ENCODE results near the gene BRCA2. TPM values are rescaled to one million over a fixed set of nuclear protein-coding genes. Genes with fewer than 3 reads are reported as not detected.
A peak's percentile ranks its signal among the peaks of the same experiment; 100 is the strongest.
"Not testable (repeated sequence)": the region's sequence is repeated elsewhere in the genome, so short reads cannot be mapped to it uniquely, and the experiment has no call there.

The BRCA2 gene
- total and polyA plus RNA-seq, 5 donors from 2014 or later, result 1.3 to 7.6 (median 2.0) TPM

- Histone ChIP-seq H3K27ac (ENCODE audit: insufficient read depth, low read length, poor library complexity, severe bottlenecking) (no peak overlapping the region), H3K4me3 (ENCODE audit: low read depth, low read length) (no peak overlapping the region), H3K9me3 (ENCODE audit: control insufficient read depth in 2 of 2, low read length in 2 of 2) (no peaks in the 10 kb centered on the region), H3K36me3 (ENCODE audit: control insufficient read depth, insufficient read depth, low read length) (peaks cover 3% of the 10 kb centered on the region), H3K27me3 (ENCODE audit: control insufficient read depth, insufficient read depth, low read length) (no peaks in the 10 kb centered on the region), H3K4me1 (ENCODE audit: control insufficient read depth, insufficient read depth, low read length, poor library complexity, severe bottlenecking) (no peaks in the 10 kb centered on the region)
- ATAC-seq (ENCODE audit: low read depth in 2 of 2) (no peak), DNase-seq (no peak)
- Mint-ChIP-seq H3K9me3 (peaks cover 0 to 12% (median 1%) of the 10 kb centered on the region in 7 donors), H3K4me3 (no peak overlapping the region), H3K36me3 (peaks cover 29% of the 10 kb centered on the region), H3K27me3 (no peaks in the 10 kb centered on the region), H3K4me1 (no peaks in the 10 kb centered on the region), H3K27ac (no peak overlapping the region)
Measured at GRCh38 chr13:32334671-32335070, 19.4 kb downstream of the BRCA2 start.

- H3K27me3 Mint-ChIP-seq, result no peaks in the 10 kb centered on the region
- H3K36me3 ChIP-seq (ENCODE audit: control insufficient read depth, insufficient read depth, low read length), result peaks cover 3% of the 10 kb centered on the region
- DNase-seq (no peak), ATAC-seq (ENCODE audit: low read depth in 2 of 2) (no peak)
- no peak overlapping the region for H3K4me3 ChIP-seq (ENCODE audit: low read depth, low read length)
- no peaks in the 10 kb centered on the region for H3K27me3 ChIP-seq (ENCODE audit: control insufficient read depth, insufficient read depth, low read length)
- no peaks in the 10 kb centered on the region for H3K9me3 ChIP-seq (ENCODE audit: control insufficient read depth in 2 of 2, low read length in 2 of 2)
- H3K27ac ChIP-seq (ENCODE audit: insufficient read depth, low read length, poor library complexity, severe bottlenecking), result no peak overlapping the region
- H3K27ac Mint-ChIP-seq, result no peak overlapping the region
- H3K4me1 ChIP-seq (ENCODE audit: control insufficient read depth, insufficient read depth, low read length, poor library complexity, severe bottlenecking), result no peaks in the 10 kb centered on the region
- no peak overlapping the region for H3K4me3 Mint-ChIP-seq
- peaks cover 0 to 5% (median 2%) of the 10 kb centered on the region in 7 donors for H3K9me3 Mint-ChIP-seq
- peaks cover 9% of the 10 kb centered on the region for H3K36me3 Mint-ChIP-seq
- H3K4me1 Mint-ChIP-seq, result peaks cover 0 to 5% (median 0%) of the 10 kb centered on the region in 4 donors
Measured at GRCh38 chr13:32340914-32341313, 25.6 kb downstream of the BRCA2 start.

- Histone ChIP-seq H3K27me3 (ENCODE audit: control insufficient read depth, insufficient read depth, low read length) (no peaks in the 10 kb centered on the region), H3K4me3 (ENCODE audit: low read depth, low read length) (peak overlapping the region; percentile 23), H3K36me3 (ENCODE audit: control insufficient read depth, insufficient read depth, low read length) (no peaks in the 10 kb centered on the region), H3K4me1 (ENCODE audit: control insufficient read depth, insufficient read depth, low read length, poor library complexity, severe bottlenecking) (peaks cover 4% of the 10 kb centered on the region), H3K9me3 (ENCODE audit: control insufficient read depth in 2 of 2, low read length in 2 of 2) (no peaks in the 10 kb centered on the region), H3K27ac (ENCODE audit: insufficient read depth, low read length, poor library complexity, severe bottlenecking) (peak overlapping the region; percentile 39)
- ATAC-seq (ENCODE audit: low read depth in 2 of 2) (peak; percentile 57 to 59), DNase-seq (peak in 1 of 3 donors; percentile 56)
- H3K4me1 Mint-ChIP-seq, result peaks cover 5 to 25% (median 10%) of the 10 kb centered on the region in 4 donors
- H3K27ac Mint-ChIP-seq, result peak overlapping the region; percentile 52 to 86 (median 85)
- H3K9me3 Mint-ChIP-seq, result no peaks in the 10 kb centered on the region
- no peak overlapping the region for H3K4me3 Mint-ChIP-seq
- peaks cover 10% of the 10 kb centered on the region for H3K36me3 Mint-ChIP-seq
- no peaks in the 10 kb centered on the region for H3K27me3 Mint-ChIP-seq
Measured at GRCh38 chr13:32347651-32348050, 32.3 kb downstream of the BRCA2 start.

DNA sequence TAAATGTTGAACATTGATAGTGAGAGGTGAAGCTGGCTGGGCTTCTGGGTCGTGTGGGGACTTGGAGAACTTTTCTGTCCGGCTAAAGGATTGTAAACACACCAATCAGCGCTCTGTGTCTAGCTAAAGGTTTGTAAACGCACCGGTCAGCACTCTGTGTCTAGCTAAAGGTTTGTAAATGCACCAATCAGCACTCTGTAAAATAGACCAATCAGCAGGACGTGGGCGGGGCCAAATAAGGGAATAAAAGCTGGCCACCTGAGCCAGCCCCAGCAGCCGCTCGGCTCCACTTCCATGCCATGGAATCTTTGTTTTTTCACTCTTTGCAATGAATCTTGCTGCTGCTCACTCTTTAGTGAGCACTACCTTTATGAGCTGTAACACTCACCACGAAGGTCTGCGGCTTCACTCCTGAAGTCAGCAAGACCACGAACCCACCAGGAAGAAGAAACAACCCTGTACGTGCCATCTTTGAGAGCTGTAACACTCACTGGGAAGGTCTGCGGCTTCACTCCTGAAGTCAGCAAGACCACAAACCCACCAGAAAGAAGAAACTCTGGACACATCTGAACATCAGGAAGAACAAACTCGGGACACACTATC lies 35.6 kb downstream of the BRCA2 start:
- H3K4me3 Mint-ChIP-seq; H3K4me1 ChIP-seq (ENCODE audit: control insufficient read depth, insufficient read depth, low read length, poor library complexity, severe bottlenecking); H3K27me3 Mint-ChIP-seq; H3K27me3 ChIP-seq (ENCODE audit: control insufficient read depth, insufficient read depth, low read length); H3K36me3 ChIP-seq (ENCODE audit: control insufficient read depth, insufficient read depth, low read length); H3K27ac ChIP-seq (ENCODE audit: insufficient read depth, low read length, poor library complexity, severe bottlenecking); ATAC-seq (ENCODE audit: low read depth in 2 of 2); H3K9me3 ChIP-seq (ENCODE audit: control insufficient read depth in 2 of 2, low read length in 2 of 2); H3K27ac Mint-ChIP-seq; H3K9me3 Mint-ChIP-seq; DNase-seq; H3K4me3 ChIP-seq (ENCODE audit: low read depth, low read length): not testable (repeated sequence)
- Mint-ChIP-seq H3K36me3 (peaks cover 10% of the 10 kb centered on the region), H3K4me1 (peaks cover 5 to 19% (median 10%) of the 10 kb centered on the region in 4 donors)

- H3K4me3 Mint-ChIP-seq, result no peak overlapping the region
- no peak for ATAC-seq (ENCODE audit: low read depth in 2 of 2)
- Histone ChIP-seq H3K4me1 (ENCODE audit: control insufficient read depth, insufficient read depth, low read length, poor library complexity, severe bottlenecking) (no peaks in the 10 kb centered on the region), H3K36me3 (ENCODE audit: control insufficient read depth, insufficient read depth, low read length) (no peaks in the 10 kb centered on the region), H3K4me3 (ENCODE audit: low read depth, low read length) (no peak overlapping the region), H3K27me3 (ENCODE audit: control insufficient read depth, insufficient read depth, low read length) (no peaks in the 10 kb centered on the region), H3K9me3 (ENCODE audit: control insufficient read depth in 2 of 2, low read length in 2 of 2) (no peaks in the 10 kb centered on the region), H3K27ac (ENCODE audit: insufficient read depth, low read length, poor library complexity, severe bottlenecking) (no peak overlapping the region)
- H3K9me3 Mint-ChIP-seq, result no peaks in the 10 kb centered on the region
- no peak for DNase-seq
- H3K36me3 Mint-ChIP-seq, result peaks cover 6% of the 10 kb centered on the region
- H3K27me3 Mint-ChIP-seq, result no peaks in the 10 kb centered on the region
- H3K4me1 Mint-ChIP-seq, result no peaks in the 10 kb centered on the region
- no peak overlapping the region for H3K27ac Mint-ChIP-seq
Measured at GRCh38 chr13:32354040-32354439, 38.7 kb downstream of the BRCA2 start.

- not testable (repeated sequence) for H3K9me3 Mint-ChIP-seq; H3K36me3 Mint-ChIP-seq; H3K27ac Mint-ChIP-seq; ATAC-seq (ENCODE audit: low read depth in 2 of 2); H3K36me3 ChIP-seq (ENCODE audit: control insufficient read depth, insufficient read depth, low read length); H3K27me3 Mint-ChIP-seq; H3K27ac ChIP-seq (ENCODE audit: insufficient read depth, low read length, poor library complexity, severe bottlenecking); DNase-seq; H3K27me3 ChIP-seq (ENCODE audit: control insufficient read depth, insufficient read depth, low read length); H3K4me1 Mint-ChIP-seq; H3K4me3 Mint-ChIP-seq; H3K4me3 ChIP-seq (ENCODE audit: low read depth, low read length); H3K9me3 ChIP-seq (ENCODE audit: control insufficient read depth in 2 of 2, low read length in 2 of 2); H3K4me1 ChIP-seq (ENCODE audit: control insufficient read depth, insufficient read depth, low read length, poor library complexity, severe bottlenecking)
Measured at GRCh38 chr13:32355935-32356334, 40.6 kb downstream of the BRCA2 start.

DNA sequence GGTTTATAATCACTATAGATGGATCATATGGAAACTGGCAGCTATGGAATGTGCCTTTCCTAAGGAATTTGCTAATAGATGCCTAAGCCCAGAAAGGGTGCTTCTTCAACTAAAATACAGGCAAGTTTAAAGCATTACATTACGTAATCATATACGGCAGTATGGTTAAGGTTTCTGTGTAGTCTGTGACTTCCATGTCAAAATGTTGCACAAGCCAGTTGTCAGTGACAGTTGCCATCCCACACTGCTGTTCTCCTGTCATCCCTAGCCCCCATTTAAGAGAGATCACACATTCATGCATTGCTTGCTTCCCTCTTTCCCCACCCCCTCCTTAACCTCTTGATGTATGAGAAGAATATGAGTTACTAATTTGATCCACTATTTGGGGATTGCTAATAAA lies 47.3 kb downstream of the BRCA2 start:
- Mint-ChIP-seq H3K36me3 (no peaks in the 10 kb centered on the region), H3K4me1 (peaks cover 0 to 23% (median 5%) of the 10 kb centered on the region in 4 donors), H3K9me3 (peaks cover 0 to 2% (median 0%) of the 10 kb centered on the region in 7 donors), H3K27me3 (no peaks in the 10 kb centered on the region), H3K27ac (no peak overlapping the region), H3K4me3 (no peak overlapping the region)
- no peaks in the 10 kb centered on the region for H3K36me3 ChIP-seq (ENCODE audit: control insufficient read depth, insufficient read depth, low read length)
- no peak overlapping the region for H3K27ac ChIP-seq (ENCODE audit: insufficient read depth, low read length, poor library complexity, severe bottlenecking)
- H3K4me3 ChIP-seq (ENCODE audit: low read depth, low read length), result no peak overlapping the region
- DNase-seq (no peak), ATAC-seq (ENCODE audit: low read depth in 2 of 2) (no peak)
- H3K4me1 ChIP-seq (ENCODE audit: control insufficient read depth, insufficient read depth, low read length, poor library complexity, severe bottlenecking), result no peaks in the 10 kb centered on the region
- no peaks in the 10 kb centered on the region for H3K27me3 ChIP-seq (ENCODE audit: control insufficient read depth, insufficient read depth, low read length)
- H3K9me3 ChIP-seq (ENCODE audit: control insufficient read depth in 2 of 2, low read length in 2 of 2), result no peaks in the 10 kb centered on the region

DNA sequence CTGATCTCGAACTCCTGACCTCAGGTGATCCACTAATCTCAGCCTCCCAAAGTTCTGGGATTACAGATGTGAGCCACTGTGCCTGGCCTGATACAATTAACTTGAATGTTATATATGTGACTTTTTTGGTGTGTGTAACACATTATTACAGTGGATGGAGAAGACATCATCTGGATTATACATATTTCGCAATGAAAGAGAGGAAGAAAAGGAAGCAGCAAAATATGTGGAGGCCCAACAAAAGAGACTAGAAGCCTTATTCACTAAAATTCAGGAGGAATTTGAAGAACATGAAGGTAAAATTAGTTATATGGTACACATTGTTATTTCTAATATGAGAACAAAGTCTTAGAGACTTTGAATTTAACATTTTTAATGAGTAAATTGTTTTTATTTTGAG lies 55.5 kb downstream of the BRCA2 start:
- no peak for DNase-seq
- Mint-ChIP-seq H3K27ac (no peak overlapping the region), H3K27me3 (no peaks in the 10 kb centered on the region), H3K36me3 (peaks cover 20% of the 10 kb centered on the region), H3K4me1 (no peaks in the 10 kb centered on the region), H3K4me3 (no peak overlapping the region), H3K9me3 (peaks cover 0 to 3% (median 0%) of the 10 kb centered on the region in 7 donors)
- Histone ChIP-seq H3K27me3 (ENCODE audit: control insufficient read depth, insufficient read depth, low read length) (no peaks in the 10 kb centered on the region), H3K9me3 (ENCODE audit: control insufficient read depth in 2 of 2, low read length in 2 of 2) (no peaks in the 10 kb centered on the region), H3K4me3 (ENCODE audit: low read depth, low read length) (no peak overlapping the region), H3K36me3 (ENCODE audit: control insufficient read depth, insufficient read depth, low read length) (no peaks in the 10 kb centered on the region), H3K27ac (ENCODE audit: insufficient read depth, low read length, poor library complexity, severe bottlenecking) (no peak overlapping the region), H3K4me1 (ENCODE audit: control insufficient read depth, insufficient read depth, low read length, poor library complexity, severe bottlenecking) (no peaks in the 10 kb centered on the region)
- no peak for ATAC-seq (ENCODE audit: low read depth in 2 of 2)
